CD4-positive, alpha-beta T cell treated with Interleukin-17A for 4 hours (primary cell): ENCODE measurements around the gene GPATCH4.
"Not testable (repeated sequence)": the region's sequence is repeated elsewhere in the genome, so short reads cannot be mapped to it uniquely, and the experiment has no call there.

Source experiments
- DNase-seq: peaks from one replicate; pipeline ENCODE4 v3.0.0-alpha.2; 2020; ENCODE audit warnings: mixed read lengths

The GPATCH4 gene

GRCh38 chr1:156595016-156595415 lies 6.3 kb downstream of the GPATCH4 start:
- no peak for DNase-seq

- no peak for DNase-seq
Measured at GRCh38 chr1:156594190-156594589, 7.1 kb downstream of the GPATCH4 start.

GRCh38 chr1:156593661-156593989 lies 7.7 kb downstream of the GPATCH4 start:
- no peak for DNase-seq

GRCh38 chr1:156592910-156593660 lies 8.2 kb downstream of the GPATCH4 start:
- no peak for DNase-seq

- no peak for DNase-seq
Measured at GRCh38 chr1:156592158-156592909, 8.9 kb downstream of the GPATCH4 start.

GRCh38 chr1:156591432-156592157 lies 9.7 kb downstream of the GPATCH4 start, which contains the start of gene NAXE:
Gene NAXE, plus strand, starts transcription at chr1:156591776. Its CDS starts 29 bp downstream, at chr1:156591805.
- DNase-seq = peak; percentile 84

- no peak for DNase-seq
Measured at GRCh38 chr1:156591181-156591431, 10.2 kb downstream of the GPATCH4 start.

GRCh38 chr1:156590326-156591180 lies 10.7 kb downstream of the GPATCH4 start:
- no peak for DNase-seq

- no peak for DNase-seq
Measured at GRCh38 chr1:156589546-156589945, 11.7 kb downstream of the GPATCH4 start.

GRCh38 chr1:156587927-156588326 lies 13.4 kb downstream of the GPATCH4 start:
- DNase-seq = not testable (repeated sequence)

GRCh38 chr1:156586892-156587477 lies 14.3 kb downstream of the GPATCH4 start:
- no peak for DNase-seq

GRCh38 chr1:156586323-156586722 lies 15.0 kb downstream of the GPATCH4 start:
- no peak for DNase-seq

GRCh38 chr1:156584813-156585212 lies 16.5 kb downstream of the GPATCH4 start:
- DNase-seq = no peak

GRCh38 chr1:156583821-156584622 lies 17.3 kb downstream of the GPATCH4 start:
- DNase-seq = peak; percentile 85

- peak; percentile 27 for DNase-seq
Measured at GRCh38 chr1:156582388-156583017, 18.8 kb downstream of the GPATCH4 start.

- DNase-seq = peak; percentile 57
Measured at GRCh38 chr1:156581661-156582387, 19.5 kb downstream of the GPATCH4 start.

- DNase-seq = no peak
Measured at GRCh38 chr1:156579472-156579871, 21.8 kb downstream of the GPATCH4 start, which contains the start of gene TTC24. Gene TTC24, plus strand, starts transcription at chr1:156579723. Its CDS starts 1,642 bp downstream, at chr1:156581365.

GRCh38 chr1:156578055-156578454 lies 23.2 kb downstream of the GPATCH4 start:
- DNase-seq = no peak

GRCh38 chr1:156577550-156577949 lies 23.7 kb downstream of the GPATCH4 start:
- DNase-seq = no peak

- DNase-seq = no peak
Measured at GRCh38 chr1:156574039-156574633, 27.1 kb downstream of the GPATCH4 start.
